BE2C (cell line): ENCODE measurements around the gene KCNIP4.

Source experiments
- DNase-seq: peaks from one replicate; pipeline ENCODE4 v3.0.0-alpha.2; 2020
- H3K27me3 ChIP-seq: fragments of 250-450 bp; sonication (Bioruptor Pico); 2 replicates; pipeline ENCODE4 v1.5.1; 2020; ENCODE audit warnings: mild to moderate bottlenecking
- H3K36me3 ChIP-seq: fragments of 250-450 bp; sonication (Bioruptor Pico); 2 replicates; pipeline ENCODE4 v1.5.1; 2020; ENCODE audit warnings: mild to moderate bottlenecking
- H3K4me1 ChIP-seq: fragments of 250-450 bp; sonication (Bioruptor Pico); 2 replicates; pipeline ENCODE4 v1.5.1; 2020
- H3K4me3 ChIP-seq: 2 replicates; pipeline ENCODE4 v1.5.1; 2011; ENCODE audit warnings: low read depth, low read length
- H3K9me3 ChIP-seq: fragments of 250-450 bp; sonication (Bioruptor Pico); 2 replicates; pipeline ENCODE4 v1.5.1; 2020
- CTCF ChIP-seq: IDR thresholded peaks from 2 replicates; pipeline ENCODE4 v1.5.1; 2012; ENCODE audit warnings: mild to moderate bottlenecking, low read depth, low read length

KCNIP4 gene

GRCh38 chr4:21155367-21155766, 793.2 kb downstream of the KCNIP4 start:
- no peaks in the 10 kb centered on the region for H3K27me3 ChIP-seq
- TF ChIP-seq CTCF: no peak
- no peaks in the 10 kb centered on the region for H3K4me1 ChIP-seq
- no peaks in the 10 kb centered on the region for H3K9me3 ChIP-seq
- no peak overlapping the region for H3K4me3 ChIP-seq
- H3K36me3 ChIP-seq: no peaks in the 10 kb centered on the region
- DNase-seq: no peak

GRCh38 chr4:21139327-21139726, 809.2 kb downstream of the KCNIP4 start:
- no peaks in the 10 kb centered on the region for H3K27me3 ChIP-seq

GRCh38 chr4:21136051-21136630, 812.4 kb downstream of the KCNIP4 start:
- Histone ChIP-seq H3K27me3 (no peaks in the 10 kb centered on the region), H3K9me3 (no peaks in the 10 kb centered on the region), H3K36me3 (no peaks in the 10 kb centered on the region), H3K4me3 (no peak overlapping the region), H3K4me1 (peaks cover 3% of the 10 kb centered on the region; the same call in 1 of the 2 replicates)
- TF ChIP-seq CTCF: no peak
- no peak for DNase-seq

More at GRCh38 chr4:21139327-21139726, 809.2 kb downstream of the KCNIP4 start:
- Histone ChIP-seq H3K4me1 (peaks cover 3% of the 10 kb centered on the region; the same call in 1 of the 2 replicates), H3K9me3 (no peaks in the 10 kb centered on the region), H3K36me3 (no peaks in the 10 kb centered on the region), H3K4me3 (no peak overlapping the region)
- DNase-seq: no peak
- no peak for TF ChIP-seq CTCF

GRCh38 chr4:21134994-21135393, 813.6 kb downstream of the KCNIP4 start:
- peak; percentile 50 for TF ChIP-seq CTCF
- no peak overlapping the region for H3K4me3 ChIP-seq
- H3K36me3 ChIP-seq: no peaks in the 10 kb centered on the region
- H3K4me1 ChIP-seq: no peaks in the 10 kb centered on the region
- no peaks in the 10 kb centered on the region for H3K9me3 ChIP-seq
- H3K27me3 ChIP-seq: no peaks in the 10 kb centered on the region
- no peak for DNase-seq

GRCh38 chr4:21130606-21131005, 818.0 kb downstream of the KCNIP4 start:
- H3K9me3 ChIP-seq: no peaks in the 10 kb centered on the region
- no peak for TF ChIP-seq CTCF
- H3K36me3 ChIP-seq: no peaks in the 10 kb centered on the region
- no peak for DNase-seq
- H3K4me1 ChIP-seq: no peaks in the 10 kb centered on the region
- H3K4me3 ChIP-seq: no peak overlapping the region
- no peaks in the 10 kb centered on the region for H3K27me3 ChIP-seq

GRCh38 chr4:21126014-21126512, 822.5 kb downstream of the KCNIP4 start:
- no peaks in the 10 kb centered on the region for H3K9me3 ChIP-seq
- no peak for DNase-seq
- H3K36me3 ChIP-seq: no peaks in the 10 kb centered on the region
- H3K4me1 ChIP-seq: no peaks in the 10 kb centered on the region
- no peak overlapping the region for H3K4me3 ChIP-seq
- H3K27me3 ChIP-seq: no peaks in the 10 kb centered on the region
- no peak for TF ChIP-seq CTCF
